Stimulated activated CD4-positive, alpha-beta T cell treated with anti-CD3 and anti-CD28 coated beads, TNF-alpha, amount 100 ng/mL, for 24 hours (primary cell): ENCODE results near the gene SULT4A1.
"Not testable (repeated sequence)": the region's sequence is repeated elsewhere in the genome, so short reads cannot be mapped to it uniquely, and the experiment has no call there.

Experiments
- DNase-seq, 3 experiments: peaks; one replicate each; pipeline ENCODE4 v3.0.0-alpha.2; 2020; ENCODE audit warnings: low read depth in 3 of 3

SULT4A1 gene

GRCh38 chr22:43886231-43886630 is 23.9 kb upstream of the SULT4A1 start:
- no peak for DNase-seq

GRCh38 chr22:43885786-43886185 is 23.5 kb upstream of the SULT4A1 start:
- DNase-seq, result no peak

- DNase-seq, result no peak
These were observed 23.0 kb upstream of the SULT4A1 start for GRCh38 chr22:43885319-43885671.

DNA sequence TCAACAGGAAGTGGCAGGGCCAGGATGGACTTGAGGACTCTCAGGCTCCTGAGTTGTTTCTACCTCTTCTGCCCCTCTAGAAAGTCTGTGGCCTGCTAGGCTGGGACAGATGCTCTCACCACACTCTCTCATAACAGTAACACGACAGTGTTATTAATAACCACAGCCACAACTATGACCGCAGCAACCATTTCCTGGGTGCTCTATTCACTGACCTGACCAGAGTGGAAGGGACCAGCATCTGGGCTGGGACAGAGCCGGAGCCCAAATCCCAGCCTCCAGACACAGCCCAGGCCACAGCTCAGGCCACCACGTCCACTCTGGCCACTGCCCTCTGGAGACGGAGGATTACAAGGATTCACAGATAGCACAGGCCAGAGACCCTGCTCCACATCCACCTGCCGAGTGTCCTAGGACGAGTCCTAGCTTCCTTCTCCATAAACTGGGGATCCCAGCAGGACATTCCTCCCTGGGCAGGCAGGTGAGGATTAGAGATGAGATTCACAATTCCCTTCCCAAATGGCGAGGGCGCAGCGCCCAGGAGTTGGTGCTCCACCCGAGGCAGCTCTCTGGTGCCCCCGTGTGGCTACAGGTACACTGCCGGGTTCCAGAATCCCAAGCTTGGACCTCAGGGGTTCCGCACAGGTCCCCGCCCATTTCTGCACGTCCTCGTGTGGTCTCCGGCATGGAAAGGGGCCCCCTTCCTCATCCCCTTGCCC is 22.4 kb upstream of the SULT4A1 start:
- DNase-seq, result peak in 2 of 3 experiments; percentile 18 to 55

- no peak for DNase-seq
These were observed 21.6 kb upstream of the SULT4A1 start for GRCh38 chr22:43883719-43884415.

DNA sequence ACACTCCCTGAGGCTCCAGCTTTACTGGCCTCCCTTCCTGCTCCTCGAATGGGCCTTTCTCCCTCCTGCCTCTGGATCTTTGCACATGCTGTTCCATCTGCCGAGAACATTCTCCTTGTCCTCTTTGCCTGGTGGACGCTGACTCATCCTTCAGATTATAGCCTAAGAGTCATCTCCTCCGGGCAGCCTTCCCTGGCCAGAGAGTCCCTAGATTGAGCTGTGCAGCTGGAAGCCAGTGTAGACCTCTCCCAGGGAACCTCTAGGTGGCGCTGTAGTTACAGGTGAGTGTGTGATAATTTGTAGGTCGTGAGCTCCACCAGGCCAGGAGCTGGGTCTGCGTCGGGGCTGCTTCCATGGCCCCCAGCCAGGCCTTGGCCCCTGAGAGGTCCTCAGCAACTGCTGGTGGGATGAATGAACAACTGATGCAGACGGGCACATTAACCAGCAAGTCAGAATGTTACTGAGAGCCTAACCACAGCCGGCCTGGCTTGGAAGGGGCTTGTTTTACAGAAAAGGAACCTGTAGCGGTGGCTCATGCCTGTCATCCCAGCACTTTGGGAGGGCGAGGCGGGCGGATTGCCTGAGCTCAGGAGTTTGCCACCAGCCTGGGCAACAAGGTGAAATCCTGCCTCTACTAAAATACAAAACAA is 20.8 kb upstream of the SULT4A1 start:
- DNase-seq, result peak; percentile 35 to 37 (median 36)

DNA sequence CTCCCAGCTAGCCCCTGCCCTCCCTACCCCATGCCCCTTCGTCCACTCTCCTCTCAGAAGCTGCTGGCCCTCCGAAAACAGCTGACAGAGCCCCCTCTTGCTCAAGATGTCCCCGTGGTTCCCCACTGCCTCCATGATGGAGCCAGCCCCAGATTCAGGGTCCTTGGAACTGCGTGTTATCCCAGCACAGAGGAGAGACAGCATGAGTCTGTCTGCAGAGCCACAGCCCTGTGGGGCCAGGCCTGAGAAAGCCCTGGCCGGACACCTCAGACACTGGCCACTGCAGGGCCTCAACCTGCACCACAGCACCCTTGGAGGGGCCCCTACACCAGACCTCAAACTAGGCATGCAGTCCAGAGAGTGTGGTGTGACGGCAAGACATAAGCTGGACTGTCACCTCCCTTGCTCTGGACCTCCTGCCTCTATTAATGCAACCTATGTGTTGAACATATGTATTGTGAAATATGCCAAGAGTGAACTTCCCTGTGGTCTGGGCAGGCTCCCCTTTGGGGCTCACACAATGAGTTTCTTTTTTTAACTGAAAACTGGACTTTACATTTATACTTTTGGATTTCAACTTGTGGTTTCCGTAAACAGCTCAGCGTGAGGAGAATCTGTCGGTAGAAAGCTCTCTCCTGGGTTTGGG is 19.9 kb upstream of the SULT4A1 start:
- DNase-seq, result no peak

DNA sequence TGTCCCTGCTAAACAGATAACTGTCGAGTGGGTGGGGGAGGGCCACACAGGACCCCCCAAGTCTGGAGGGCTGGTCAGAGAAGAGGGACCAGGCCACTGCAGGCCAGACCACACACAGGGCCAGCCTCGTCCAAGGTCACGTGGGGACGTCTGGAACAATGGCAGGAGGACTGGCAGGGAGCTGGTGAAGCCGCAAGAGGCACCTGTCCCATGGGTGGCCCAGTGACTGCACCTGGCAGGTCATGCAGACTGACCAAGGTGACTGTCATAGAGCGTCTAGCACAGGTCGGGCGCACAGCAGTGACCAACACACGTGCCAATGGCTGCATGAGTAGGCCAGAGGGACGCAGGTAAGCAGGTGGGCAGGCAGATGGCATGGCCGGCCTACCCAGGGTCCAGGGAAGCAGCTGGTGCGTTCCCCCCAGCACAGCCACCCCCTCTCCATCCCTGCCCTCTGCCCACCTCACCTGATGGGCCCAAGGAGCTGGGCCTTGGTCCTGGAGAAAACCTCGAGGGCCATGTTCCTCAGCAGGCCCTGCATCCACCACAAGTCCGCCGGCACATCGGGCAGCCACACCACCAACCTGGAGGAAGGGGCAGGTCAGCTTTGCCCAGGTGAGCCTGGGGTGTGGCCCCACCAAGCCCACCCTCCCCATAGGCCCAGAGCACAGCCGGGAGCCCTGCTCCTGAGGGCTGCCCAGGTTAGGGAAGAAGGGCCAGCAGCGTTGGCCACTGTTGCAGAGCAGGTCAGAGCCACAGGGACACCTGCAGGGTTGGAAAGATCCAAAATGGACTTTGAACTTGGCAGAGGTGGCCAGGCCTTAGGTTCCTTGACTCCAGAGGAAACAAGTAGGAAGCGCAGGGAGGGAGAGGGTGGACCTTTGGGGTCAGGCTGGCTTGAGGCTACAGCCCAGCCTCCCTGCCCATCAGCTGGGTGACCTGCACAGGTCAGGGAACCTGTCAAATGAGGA is 19.1 kb upstream of the SULT4A1 start:
- no peak for DNase-seq

DNA sequence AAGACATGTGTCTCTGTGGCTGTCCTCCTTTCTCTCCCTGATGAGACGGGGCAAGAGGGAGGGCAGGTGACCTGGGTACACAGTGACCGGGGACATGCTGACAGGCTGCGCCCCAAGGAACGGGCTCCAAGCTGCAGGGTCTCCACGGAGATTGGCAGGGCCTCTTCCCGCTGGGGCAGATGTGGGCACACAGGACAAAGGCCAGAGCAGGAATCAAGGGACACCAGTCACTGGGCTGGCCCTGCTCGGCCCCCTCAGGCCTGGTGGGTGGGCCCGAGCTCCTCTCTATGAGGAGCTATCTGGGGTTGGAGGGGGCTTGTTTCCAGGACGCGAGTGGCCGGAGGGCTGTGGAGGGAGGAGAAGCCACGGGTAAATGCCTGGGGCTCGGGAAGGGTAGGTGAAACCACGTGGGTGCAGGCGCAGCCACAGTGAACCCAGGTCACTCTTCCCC is 18.3 kb upstream of the SULT4A1 start:
- no peak for DNase-seq

DNA sequence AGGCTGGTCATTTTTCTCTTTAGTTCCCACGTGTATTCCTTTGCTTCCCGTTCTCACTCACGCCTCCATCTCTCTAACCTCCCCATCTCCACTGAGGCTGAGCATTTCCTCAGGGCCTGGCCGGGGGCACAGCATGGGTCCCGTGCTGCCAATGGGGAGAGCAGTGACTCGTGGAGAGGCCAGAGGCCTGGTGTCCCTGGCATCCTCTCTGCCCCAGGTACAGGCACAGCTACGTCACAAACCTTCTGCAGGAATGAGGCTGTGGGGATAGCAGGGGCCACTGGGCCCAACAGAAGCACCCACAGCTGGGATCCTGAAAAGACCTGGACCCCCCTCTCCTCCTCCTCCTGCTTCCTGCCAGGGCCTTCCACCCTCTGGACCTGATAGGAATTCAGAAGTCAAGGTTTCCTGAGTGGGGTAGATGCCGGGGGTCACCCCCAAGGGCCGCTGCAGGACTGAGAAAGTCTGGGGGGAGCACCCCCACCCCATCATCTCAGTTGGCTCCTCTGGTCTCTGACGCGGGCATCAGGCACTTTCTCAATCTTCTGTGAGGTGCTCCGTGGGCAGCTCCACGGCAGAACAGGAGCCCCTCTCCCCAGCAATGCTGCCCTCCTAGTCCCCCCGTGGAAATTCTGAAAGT is 17.7 kb upstream of the SULT4A1 start:
- DNase-seq, result no peak

GRCh38 chr22:43878831-43879550 is 16.7 kb upstream of the SULT4A1 start:
- DNase-seq, result no peak

DNA sequence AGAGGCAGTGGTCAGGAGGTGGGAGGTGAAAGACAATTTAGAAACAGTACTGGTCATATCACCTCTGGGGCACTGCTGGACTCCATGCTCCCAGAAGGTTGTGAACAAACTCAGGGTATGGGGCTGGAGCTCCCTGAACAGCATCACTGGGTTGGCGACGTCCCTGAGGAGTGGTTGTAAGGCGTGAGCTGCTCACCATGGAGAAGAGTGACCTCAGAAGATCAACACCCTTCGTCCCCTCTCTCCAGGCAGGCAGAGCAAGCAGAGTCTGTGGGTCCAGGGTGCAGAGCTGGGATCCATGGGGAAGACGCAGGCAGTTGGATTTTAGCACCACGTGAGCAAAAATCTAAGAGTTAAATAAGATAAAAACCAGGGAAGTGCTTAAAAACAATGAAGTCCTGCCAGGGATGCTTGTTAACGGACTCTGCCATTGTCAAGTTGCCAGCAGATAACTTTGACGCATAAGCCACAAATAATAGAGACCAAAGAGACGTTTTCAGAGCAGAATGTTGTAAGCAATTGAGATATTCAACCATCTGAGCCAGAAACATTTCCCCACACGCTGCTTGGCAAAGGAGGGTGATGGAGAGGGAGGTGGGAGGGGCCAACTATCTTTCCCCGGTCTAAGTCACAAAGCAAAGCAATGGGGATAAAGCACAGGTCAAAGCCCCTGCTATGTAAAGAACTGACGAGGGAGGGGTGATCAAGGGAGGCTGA is 15.9 kb upstream of the SULT4A1 start:
- no peak for DNase-seq

DNA sequence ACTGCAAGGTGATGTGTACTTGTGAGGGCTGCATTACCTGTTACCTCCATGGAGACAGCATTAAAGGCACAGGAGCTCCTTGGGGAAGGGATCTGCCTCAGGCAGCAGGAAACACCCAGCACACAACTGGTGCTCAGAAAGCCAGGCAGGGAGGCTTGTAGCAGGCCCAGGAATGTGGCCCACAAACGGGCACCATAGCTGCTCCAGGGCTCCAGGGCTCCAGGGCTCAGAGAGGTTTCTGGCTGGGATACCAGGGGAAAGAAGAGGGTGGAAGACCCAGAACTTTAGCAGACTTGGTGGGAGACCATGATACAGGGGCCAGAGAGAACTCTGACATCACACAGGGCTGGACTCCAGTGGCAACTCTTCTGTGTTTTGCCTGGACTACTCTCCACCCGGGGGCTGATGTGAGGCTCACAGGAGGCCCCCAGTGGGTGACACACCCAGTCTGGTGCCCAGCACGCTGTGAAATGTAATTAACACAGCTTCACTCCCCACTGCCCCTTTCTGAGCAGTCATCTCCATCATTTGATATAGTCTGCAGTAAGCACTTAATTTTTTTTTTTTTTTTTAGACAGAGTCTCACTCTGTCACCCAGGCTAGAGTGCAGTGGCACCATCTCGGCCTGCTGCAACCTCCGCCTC is 14.7 kb upstream of the SULT4A1 start:
- DNase-seq, result no peak

DNA sequence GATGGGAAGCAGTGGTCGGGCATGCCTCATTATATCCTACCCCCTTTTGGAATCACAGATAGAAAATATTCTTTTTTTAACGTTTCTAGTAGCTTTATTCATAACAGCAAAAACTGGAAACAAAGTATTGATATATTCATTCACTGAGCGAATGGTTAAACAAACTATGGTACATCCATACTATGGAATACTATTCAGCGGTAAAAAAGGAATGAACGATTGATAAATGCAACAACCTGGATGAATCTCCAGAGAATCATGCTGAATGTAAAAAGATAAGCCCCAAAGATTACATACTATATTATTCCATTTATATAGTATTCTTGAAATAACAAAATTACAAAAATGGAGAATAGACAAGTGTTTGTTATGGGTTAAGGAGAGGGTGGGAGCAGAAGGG is 7.5 kb upstream of the SULT4A1 start:
- DNase-seq, result no peak

DNA sequence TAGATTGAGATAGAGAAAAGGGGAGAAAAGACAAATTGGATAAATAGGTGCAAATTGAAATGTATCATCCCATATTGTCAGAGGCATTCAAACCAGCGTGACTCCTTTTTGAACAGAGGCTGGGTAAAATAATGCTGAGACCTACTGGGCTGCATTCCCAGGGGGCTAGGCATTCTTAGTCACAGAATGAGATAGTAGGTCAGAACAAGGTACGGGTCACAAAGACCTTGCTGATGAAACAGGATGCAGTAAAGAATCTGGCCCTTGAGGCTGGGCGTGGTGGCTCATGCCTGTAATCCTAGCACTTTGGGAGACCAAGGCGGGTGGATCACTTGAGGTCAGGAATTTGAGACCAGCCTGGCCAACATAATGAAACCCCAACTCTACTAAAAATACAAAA is 6.7 kb upstream of the SULT4A1 start:
- DNase-seq, result not testable (repeated sequence)

- DNase-seq, result peak in 1 of 3 experiments; percentile 11
These were observed 5.7 kb upstream of the SULT4A1 start for GRCh38 chr22:43867839-43868635.

DNA sequence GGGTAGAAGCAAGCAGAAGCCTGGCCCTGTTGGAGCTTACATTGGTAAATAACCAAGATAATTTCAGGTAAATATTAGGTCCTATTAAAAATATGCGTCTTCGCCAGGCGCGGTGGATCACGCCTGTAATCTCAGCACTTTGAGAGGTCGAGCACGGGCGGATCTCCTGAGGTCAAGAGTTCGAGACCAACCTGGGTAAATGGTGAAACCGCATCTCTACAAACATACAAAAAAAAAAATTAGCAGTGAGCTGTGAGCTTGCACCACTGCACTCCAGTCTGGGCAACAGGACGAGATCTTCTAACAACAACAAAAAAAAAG is 529 bp upstream of the SULT4A1 start:
- DNase-seq, result no peak

- DNase-seq, result no peak
These were observed 784 bp downstream of the SULT4A1 start for GRCh38 chr22:43861529-43861928.
